LNCAP (cell line): ENCODE results near the gene OR5T1.

Experiments used
- CTCF ChIP-seq: fragments of 450-650 bp; IDR thresholded peaks from 2 replicates; pipeline ENCODE4 v1.5.1; 2017; ENCODE audit warnings: mild to moderate bottlenecking

Gene OR5T1

GRCh38 chr11:56273854-56274253 lies at the start of gene OR5T1:
TSS of gene OR5T1 (plus strand) at chr11:56274154. CDS start at chr11:56275639, 1,485 bp downstream.
- no peak for TF ChIP-seq CTCF

- TF ChIP-seq CTCF: no peak
These were observed 39.8 kb upstream of the OR5T1 start, which contains the start of gene OR5T2 for GRCh38 chr11:56234155-56234554. TSS of gene OR5T2 (minus strand) at chr11:56234255. CDS start at chr11:56233062, 1,193 bp downstream.

GRCh38 chr11:56251954-56252353 lies 22.0 kb upstream of the OR5T1 start, which contains the start of gene OR5T3:
TSS of gene OR5T3 (plus strand) at chr11:56252254. CDS start at chr11:56252254, 0 bp downstream.
- no peak for TF ChIP-seq CTCF

- TF ChIP-seq CTCF: no peak
These were observed 2.9 kb upstream of the OR5T1 start for GRCh38 chr11:56271092-56271491.

GRCh38 chr11:56292154-56292553 lies 18.2 kb downstream of the OR5T1 start, which contains the start of gene OR8H1:
TSS of gene OR8H1 (minus strand) at chr11:56292254. CDS start at chr11:56291062, 1,192 bp downstream.
- TF ChIP-seq CTCF: no peak

- no peak for TF ChIP-seq CTCF
These were observed 22.9 kb downstream of the OR5T1 start for GRCh38 chr11:56296898-56297297.

- no peak for TF ChIP-seq CTCF
These were observed 33.9 kb downstream of the OR5T1 start for GRCh38 chr11:56307836-56308235.

GRCh38 chr11:56314844-56315243 lies 40.9 kb downstream of the OR5T1 start, which contains the start of gene OR8K3:
TSS of gene OR8K3 (plus strand) at chr11:56315144. CDS start at chr11:56318307, 3,163 bp downstream.
- no peak for TF ChIP-seq CTCF
